Fibroblast of skin of left quadriceps (primary cell): ENCODE results near the gene C1orf74.
A peak's percentile ranks its signal among the peaks of the same experiment; 100 is the strongest.

ENCODE experiments used
- DNase-seq, 2 experiments: peaks; one replicate each; pipeline ENCODE4 v3.0.0-alpha.2; 2013; ENCODE audit warnings: low read depth in 2 of 2

Gene C1orf74

GRCh38 chr1:209784265-209785169 is at the start of gene C1orf74:
TSS of gene C1orf74 (minus strand) at chr1:209784559. CDS start at chr1:209783634, 925 bp downstream.
- DNase-seq = peak; percentile 95 to 96

GRCh38 chr1:209831615-209832014 is 47.3 kb upstream of the C1orf74 start:
- DNase-seq = no peak

DNA sequence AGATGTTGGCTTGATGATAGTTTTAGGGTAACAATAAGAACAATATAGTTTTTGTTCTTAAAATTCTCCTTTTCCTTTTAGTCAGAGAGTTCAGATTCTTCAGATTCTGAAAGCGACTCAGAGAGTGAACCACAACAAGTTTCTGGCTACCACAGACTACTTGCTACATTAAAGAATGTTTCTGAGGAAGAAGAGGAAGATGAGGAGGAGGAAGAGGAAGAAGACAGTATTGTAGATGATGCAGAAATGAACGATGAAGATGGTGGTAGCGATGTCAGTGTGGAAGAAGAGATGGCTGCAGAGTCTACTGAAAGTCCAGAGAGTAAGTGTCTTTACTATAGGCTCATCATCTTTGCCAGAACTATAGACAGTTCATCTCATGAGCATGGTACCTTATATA is 46.4 kb upstream of the C1orf74 start:
- DNase-seq = no peak

DNA sequence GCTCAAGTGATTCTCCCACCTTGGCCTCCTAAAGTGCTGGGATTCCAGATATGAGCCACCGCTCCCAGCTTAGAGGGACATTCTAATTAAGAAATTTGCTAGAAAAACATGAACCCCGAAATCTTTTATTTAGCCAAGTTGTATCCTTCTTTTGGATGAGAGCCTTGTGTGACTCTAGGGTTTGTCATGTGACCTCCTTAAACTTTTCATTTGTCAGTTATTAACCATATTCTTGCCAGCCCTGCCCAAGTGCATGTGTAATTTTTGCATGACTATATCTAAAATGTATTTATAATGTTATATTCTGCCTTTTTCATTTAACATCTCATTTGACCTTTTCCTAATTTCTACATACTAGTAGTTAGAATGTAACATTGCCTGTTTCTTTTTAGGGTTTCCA is 45.4 kb upstream of the C1orf74 start:
- no peak for DNase-seq

DNA sequence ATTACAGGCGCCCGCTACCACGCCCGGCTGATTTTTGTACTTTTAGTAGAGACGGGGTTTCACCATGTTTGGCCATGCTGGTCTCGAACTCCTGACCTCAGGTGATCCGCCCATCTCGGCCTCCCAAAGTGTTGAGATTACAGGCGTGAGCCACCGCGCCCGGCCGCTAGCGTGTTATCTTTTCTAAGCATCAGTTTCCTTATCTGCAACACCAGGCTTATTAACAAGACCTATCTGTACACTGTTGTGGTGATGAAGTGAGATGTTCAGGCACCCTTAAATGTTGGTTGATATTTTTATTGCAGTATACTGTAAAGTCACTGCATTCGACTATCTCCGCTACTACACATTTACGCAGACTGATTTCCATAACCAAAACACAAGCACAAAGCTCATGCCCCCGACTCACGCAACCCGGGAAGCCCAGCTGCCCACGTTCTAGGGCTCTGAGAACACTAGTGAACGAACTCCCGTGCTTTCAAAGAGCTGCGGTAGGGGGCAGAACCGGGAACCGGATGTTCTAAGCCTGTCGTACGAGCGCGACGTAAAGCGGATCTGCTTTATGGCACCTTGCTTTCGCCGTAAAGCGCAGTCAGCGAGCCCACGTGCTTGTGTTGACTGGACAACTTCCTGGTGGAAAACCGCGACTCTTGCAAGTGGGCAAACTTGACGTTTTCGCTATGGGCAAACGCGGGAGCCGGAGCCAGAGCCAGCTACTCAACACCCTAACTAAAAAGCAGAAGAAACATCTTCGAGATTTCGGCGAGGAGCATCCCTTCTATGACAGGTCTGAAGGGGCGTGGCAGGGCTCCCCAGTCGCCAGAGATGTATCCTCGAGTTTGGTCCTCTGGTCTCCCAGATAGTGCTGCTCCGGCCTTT is 43.3 kb upstream of the C1orf74 start, which contains the start of gene UTP25:
Gene UTP25, plus strand, starts transcription at position 589 of the 879 bp plus-strand sequence. Its CDS starts 92 bp downstream, at position 681.
- peak; percentile 92 to 93 for DNase-seq

DNA sequence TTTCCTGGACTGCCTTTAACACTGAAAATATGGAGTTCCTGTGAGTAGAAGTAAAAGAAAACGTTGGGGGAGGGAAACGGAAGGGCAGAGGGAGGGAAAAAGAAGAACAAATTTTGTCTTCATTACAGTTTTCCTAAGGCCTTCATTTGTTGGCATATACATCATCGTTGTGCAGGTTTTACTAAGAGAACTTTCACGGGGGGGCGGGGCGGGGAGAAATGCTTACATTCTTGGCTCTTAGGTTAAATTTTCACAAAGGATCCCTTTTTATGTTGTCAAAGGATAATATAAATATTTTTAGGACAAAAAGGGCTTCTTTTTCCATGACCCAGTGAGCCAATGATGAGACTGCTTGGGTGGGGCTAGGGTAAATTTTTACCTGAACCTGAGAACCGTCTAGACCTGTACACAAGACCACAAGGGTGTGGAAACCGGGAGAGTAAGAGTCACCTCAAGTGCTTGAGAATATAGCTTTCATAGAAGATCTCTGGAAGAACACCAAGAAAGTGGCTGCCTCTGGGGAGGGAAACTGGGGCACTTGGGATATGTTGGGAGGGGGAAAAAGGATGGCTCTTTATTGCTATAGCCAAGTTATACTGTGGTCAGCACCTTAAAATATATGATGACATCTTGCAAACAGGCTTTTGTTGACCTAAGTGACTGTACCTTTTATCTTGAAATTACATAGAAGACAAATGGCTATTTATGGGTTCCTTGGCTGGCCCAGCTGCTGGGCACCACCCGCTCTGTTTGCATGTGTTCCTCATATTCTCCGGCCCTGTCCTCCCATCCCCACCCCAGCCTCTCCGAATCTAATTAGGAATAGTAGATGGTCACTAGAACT is 41.5 kb upstream of the C1orf74 start:
- DNase-seq = no peak

- peak; percentile 46 to 54 for DNase-seq
Observed at GRCh38 chr1:209823143-209824041, 39.0 kb upstream of the C1orf74 start.

- no peak for DNase-seq
Observed at GRCh38 chr1:209822706-209823105, 38.3 kb upstream of the C1orf74 start.

- no peak for DNase-seq
Observed at GRCh38 chr1:209820986-209821385, 36.6 kb upstream of the C1orf74 start.

DNA sequence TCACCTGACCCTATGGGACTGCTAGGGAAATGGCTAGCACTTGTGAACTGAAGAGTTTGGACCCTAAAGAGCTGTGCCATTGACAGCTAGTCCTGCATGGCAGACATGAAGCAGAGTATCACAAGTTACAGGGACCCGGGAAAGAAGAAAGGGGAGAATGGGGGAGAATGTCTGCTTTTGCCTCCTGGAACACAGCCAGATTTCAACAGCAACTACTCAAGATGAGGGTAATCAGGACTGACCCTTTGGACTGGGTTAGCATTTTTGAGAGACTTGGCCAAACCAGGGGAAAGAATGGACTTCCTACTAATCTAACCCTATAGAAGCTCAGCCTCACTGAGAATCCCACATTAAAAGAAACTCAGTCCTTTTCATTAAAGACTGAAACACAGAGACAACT is 34.7 kb upstream of the C1orf74 start:
- DNase-seq = no peak

- no peak for DNase-seq
Observed at GRCh38 chr1:209817691-209818090, 33.3 kb upstream of the C1orf74 start.

DNA sequence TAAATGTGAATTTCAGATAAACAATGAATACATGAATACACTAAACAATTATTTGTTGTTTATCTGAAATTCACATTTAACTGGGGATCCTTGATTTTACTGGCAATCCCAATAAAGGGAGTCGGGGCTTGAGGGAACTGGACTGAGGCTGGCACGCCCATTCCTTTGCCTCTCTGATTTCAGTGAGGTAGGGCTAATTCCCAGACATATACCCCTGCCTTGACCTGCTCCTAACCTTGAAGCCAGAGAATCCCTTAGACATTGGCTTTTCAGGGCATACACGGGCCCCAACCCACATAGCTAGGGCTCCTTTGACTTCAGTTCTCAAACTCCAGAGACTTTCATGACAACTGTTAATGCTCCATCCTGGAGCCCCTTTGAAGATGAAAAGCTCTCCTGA is 32.6 kb upstream of the C1orf74 start:
- DNase-seq = no peak

- no peak for DNase-seq
Observed at GRCh38 chr1:209815931-209816341, 31.6 kb upstream of the C1orf74 start.

GRCh38 chr1:209815490-209815889 is 31.1 kb upstream of the C1orf74 start:
- no peak for DNase-seq

DNA sequence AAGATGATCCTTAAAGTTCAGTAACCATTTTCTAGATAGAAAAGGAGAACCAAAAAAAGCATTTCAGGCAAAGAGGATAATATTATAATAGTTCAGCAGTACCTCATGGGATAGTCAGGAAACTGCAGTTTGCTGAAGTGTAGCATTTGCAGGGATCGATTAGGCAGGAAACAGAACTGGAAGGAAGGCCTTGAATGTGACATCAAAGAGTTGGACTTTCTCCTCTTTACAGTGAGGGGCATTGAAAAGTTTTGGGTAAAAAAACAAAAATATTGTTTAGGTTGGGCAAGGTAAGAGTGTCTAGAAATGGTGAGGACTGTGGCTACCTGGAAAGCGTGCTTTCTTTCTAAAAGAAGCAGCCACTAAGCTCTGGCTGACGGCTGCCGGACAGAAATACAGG is 29.5 kb upstream of the C1orf74 start:
- DNase-seq = no peak

- no peak for DNase-seq
Observed at GRCh38 chr1:209810783-209811182, 26.4 kb upstream of the C1orf74 start.

DNA sequence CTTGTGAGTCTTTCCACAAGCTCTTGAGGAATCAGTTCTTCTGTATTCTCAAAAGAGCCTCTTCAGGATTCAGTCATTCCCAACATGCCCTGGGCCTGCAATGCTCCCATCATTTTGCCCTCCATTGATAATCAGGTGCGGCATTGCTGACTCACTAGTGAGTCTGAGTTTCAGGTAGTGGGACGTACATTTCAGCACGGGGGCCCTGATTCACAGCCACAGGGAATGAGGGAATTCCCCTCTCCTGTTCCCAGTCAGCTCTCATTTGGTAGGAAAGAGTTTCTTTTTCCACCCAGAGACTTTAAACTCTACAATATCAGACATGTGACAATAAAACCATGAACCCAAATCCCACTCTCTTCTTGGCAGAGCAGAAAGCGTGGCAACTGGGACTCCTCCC is 25.3 kb upstream of the C1orf74 start:
- DNase-seq = no peak

DNA sequence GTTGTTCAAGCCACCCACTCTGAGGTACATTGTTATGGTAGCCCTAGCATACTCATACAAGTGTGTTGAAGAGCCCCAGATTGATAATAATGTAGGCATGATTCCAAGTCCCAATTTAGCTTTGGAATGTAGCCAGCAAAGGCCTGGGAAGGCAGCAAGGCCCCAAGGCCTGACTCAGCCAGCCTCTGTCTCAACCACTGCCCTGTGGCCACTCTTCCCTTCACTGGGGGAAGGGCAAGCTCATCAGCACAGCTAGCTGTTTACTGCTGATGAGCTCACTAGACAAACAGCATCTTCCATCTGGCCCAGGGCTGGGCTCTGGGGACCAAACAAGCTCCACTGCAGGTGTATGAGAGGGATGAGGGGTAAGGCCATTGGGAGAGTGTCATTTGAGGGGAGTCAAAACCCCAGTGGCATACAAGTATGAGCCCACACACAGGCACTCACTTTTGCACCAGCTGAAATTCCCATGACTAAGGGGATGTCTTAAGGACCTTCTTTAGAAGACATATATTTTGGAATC is 23.8 kb upstream of the C1orf74 start:
- peak; percentile 57 to 68 for DNase-seq

DNA sequence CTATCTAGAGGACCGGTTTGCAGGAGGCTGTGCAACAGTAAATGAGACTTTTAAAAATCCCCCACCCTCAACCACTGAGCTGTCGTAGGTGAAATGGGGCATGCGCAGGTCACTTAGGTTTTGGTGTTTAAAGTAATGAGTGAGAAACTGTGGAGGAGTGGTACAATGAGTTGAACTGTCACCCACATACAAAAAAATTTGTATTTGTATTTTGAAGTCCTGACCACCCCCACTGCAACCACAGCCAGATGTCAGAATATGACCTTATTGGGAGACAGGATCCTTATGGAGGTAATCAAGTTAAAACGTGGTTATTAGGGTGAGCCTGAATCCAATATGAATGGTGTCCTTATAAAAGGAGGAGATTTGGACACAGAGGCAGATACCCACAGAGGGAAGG is 23.1 kb upstream of the C1orf74 start:
- DNase-seq = no peak
